Measurements from ENCODE around the gene MIS18A.
"Not testable (repeated sequence)": the region's sequence is repeated elsewhere in the genome, so short reads cannot be mapped to it uniquely, and the experiment has no call there.

MIS18A gene, protein sequence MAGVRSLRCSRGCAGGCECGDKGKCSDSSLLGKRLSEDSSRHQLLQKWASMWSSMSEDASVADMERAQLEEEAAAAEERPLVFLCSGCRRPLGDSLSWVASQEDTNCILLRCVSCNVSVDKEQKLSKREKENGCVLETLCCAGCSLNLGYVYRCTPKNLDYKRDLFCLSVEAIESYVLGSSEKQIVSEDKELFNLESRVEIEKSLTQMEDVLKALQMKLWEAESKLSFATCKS

DNA sequence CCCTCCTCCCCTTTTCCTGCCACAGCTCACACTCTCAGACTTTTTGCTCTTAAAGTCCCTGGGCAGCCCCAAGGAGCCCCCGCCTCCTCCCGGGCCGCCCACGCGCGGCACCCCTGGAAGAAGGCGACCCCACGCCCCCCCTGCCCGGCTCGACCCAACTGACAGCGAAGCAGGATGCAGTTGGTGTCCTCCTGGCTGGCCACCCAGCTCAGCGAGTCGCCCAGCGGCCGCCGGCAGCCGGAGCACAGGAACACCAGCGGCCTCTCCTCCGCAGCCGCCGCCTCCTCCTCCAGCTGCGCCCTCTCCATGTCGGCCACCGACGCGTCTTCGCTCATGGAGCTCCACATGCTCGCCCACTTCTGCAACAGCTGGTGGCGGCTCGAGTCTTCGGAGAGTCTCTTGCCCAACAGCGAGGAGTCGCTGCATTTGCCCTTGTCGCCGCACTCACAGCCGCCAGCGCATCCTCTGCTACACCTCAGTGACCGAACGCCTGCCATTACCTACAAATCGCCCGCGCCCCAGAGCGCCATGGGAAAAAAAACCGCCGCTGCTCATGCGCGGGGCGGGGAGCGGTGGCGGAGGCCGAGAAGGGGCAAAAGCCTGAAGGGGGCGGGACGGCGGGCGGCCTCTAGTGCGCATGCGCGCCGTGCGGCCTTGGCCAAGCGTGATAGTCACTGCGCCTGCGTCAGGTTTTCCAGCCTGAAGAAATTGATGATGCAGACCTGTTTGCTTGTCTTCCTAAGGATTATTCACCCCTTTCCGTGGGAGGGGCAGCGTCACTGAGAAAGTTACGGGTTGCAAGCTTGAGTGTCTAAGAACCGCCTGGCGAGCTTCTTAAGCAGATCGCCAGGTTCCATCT lies at the start of gene MIS18A:
Gene MIS18A (minus strand): TSS at position 532 of the 859 bp plus-strand sequence. CDS start 35 bp downstream, at position 497.
- peak; percentile 96 for DNase-seq

DNA sequence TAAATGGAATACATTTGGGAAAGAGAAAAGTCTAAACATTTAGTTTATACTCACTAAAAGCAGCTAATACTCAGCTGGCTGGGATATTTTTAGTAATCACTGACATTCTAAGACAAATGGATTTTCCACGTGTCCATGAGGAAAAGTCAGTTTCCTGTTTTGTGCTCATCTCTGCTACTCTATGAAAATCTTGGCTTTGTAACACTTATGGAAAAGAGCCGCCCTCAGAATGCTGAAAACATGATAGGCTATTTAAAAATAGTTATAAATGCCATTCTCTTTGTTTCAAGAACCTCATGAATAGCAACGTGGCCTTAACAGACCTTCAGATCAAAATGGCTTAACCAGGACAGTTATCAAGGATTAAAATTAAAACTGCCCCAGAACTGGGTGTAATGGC lies 49.7 kb upstream of the MIS18A start:
- no peak for DNase-seq

DNA sequence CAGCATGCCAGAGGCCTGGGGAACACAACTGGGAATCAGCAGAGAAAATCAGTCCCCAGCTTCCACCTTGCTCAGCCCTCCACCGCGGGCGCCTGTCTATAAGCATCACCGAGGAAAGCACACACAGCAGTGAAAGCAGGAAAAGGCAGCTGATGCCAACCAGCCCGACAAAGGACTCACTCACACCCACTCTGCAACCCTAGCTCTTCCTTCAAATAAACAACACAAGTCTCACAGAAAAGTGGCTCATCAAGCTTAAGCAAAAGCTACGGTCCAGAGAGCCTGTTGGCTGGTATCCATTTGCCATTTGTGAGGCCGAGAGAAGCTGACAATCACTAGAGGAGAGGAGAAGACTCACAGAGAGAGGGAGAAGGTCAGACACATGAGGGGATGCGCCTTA lies 46.9 kb upstream of the MIS18A start:
- no peak for DNase-seq

DNA sequence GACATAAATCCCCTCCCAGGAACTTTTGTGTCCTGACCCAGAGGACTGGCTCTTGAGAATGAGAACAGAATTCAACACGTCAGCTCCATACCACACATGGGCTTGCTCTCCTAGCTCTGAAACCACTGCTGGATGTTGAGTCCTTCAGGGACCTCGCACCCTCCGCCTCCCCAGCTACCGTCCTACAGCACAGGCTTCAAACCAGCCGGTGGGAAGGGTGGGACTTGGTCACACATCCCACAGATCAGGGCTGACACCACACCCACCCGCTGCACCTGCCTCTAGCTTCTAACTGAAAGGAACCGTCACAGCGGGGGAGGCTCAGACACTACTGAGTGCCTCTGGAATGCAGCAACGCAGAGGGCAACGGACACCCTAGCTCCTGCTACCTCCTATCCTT lies 43.8 kb upstream of the MIS18A start:
- no peak for DNase-seq

DNA sequence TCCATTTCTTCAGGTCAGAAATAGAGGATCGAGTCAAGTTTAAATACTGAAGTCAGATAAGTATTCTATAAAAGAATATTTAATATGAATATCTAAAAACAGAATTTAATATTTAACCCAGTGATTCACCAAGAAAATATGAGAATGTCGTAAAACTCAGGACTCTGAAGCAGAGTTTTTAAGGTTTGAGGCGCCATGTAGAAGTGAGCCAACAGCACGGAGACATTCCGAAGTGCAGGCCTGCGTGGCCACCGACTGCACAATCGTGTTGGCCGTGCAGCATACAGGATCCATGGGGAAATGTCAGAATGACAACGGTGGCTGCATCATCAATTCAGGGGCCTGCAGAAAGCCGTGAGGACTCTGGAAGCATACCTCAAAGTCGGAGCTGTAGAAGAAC lies 43.3 kb upstream of the MIS18A start:
- DNase-seq = no peak

DNA sequence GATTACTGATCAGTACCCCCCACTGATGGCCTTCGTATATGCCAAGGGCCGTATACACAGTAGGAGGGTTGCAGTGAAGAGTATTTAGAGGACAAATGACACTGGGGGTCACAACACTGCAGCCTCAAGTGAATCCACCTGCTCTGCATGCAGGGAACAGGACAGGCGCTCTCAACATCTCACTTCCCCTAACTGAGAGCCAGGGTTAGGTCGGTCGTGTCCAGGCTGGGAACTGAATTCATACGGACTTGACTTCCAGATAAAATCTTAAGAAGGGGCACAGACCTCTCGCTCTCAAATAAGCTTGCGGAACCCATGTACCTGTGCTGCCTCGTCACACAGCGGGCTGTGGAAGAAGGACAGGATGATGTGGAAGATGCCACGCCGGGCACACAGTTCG lies 42.6 kb upstream of the MIS18A start:
- no peak for DNase-seq

DNA sequence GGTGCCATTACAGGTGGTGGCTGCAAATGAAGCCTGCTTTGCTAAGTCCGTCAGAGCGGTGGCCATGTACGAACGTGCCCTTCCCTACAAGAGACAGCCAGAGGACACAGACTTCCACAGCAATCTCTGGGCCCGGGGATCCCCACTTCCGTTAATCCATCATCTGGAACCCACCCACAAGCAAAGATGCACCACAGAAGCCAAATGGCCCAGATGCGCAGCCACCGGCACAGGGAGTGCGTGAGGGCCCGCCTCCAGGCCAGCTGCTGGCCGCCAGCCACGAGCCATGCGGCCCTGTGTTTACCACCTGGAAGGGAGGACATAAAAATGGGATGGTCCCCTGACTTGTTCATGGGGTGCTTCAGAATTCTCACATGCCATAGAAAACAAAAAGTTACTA lies 41.9 kb upstream of the MIS18A start:
- DNase-seq = no peak

DNA sequence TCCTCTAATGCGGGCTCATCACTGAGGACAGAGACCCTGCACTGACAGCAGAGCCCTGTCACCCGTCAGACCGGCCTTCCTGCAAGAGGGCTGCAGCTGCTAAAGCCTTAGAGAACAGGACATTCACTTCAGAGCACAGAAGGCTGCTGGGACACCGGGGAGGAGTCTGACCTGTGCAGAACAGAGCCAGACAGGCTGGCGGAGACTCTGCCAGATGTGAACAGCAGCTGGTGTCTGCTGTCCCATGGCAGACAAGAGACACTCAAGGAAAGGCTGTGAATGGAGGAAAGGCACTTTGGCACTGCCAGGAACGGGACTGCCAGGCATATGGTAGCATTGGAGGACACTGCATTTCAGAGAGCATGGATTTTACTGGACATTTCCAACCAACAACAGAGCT lies 41.2 kb upstream of the MIS18A start:
- DNase-seq = no peak

DNA sequence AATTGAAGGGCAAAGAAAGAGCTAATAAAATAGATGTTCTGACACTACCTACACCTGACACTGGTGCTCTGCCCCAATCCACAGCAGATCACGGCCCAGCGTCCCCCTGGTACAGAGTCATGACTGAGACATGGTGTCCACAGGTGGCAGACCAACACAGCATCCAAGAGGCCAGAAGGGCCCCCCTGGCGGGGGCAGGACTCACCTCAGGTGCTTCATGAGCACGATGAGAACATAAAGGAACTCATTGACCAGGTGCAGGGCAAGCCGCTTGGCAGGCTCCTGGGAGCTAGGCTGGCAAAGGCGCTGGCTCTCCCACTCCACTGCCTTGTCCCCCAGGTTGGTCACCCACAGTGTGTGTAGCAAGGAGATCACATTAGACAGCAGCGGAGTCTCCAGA lies 40.2 kb upstream of the MIS18A start:
- no peak for DNase-seq

DNA sequence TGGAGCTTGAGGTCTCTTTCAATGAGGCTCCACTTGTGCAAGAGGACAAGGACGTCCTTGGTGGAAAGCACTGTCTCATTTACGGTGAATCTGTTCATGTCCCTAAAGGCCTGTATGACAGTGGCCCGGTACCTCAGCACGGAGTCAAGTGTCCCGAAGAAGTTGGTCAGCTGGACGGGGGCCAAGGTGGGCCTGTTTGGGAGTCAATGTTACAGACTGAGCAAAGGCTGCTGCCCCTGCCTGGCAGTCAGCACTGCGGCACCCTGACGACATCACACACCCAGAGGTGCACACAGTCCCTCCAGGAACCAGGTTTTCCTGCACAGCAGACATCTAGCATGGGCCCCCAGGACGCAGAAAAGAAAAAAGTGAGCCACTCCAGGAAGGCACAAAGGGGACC lies 38.9 kb upstream of the MIS18A start:
- no peak for DNase-seq

DNA sequence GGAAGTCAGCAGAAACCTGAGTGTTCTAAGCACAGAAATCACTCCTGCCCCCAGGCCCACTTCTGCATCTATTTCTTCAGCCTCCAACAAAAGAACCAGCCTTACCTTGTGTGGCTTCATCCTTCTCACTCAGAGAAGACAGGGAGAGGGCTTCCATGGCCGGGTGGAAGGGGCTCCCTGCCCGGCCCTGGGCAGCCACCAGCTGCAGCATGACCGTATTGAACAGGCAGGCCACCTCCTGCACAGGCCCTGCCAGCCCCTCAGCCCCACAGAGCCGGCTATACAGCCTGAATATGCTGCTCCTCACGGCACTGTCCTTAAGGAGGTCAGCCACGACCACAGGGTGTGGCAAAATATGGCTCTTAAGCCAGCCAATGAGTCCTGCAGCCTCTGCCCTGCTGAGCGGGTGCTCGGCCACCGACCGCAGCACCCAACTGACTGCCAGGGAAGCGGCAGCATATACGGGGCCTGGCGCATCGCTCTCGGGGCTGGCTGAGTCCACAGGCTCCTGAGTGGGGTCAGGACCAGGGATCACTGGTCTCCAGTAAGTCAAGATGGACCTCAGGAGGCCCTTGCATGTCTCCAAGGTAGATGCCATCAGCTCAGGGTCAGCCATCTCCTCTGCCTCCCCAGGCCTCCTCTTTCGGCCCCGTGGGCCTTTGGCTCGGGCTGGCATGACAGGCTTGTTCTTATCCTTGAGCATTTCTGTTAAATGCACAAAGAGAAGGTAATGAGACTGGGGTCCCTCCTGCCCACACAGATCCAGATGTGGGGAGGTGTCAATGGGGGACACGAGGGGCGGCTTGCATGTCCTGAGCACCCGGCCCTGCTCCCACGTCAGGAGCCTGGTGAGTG lies 37.7 kb upstream of the MIS18A start:
- no peak for DNase-seq

DNA sequence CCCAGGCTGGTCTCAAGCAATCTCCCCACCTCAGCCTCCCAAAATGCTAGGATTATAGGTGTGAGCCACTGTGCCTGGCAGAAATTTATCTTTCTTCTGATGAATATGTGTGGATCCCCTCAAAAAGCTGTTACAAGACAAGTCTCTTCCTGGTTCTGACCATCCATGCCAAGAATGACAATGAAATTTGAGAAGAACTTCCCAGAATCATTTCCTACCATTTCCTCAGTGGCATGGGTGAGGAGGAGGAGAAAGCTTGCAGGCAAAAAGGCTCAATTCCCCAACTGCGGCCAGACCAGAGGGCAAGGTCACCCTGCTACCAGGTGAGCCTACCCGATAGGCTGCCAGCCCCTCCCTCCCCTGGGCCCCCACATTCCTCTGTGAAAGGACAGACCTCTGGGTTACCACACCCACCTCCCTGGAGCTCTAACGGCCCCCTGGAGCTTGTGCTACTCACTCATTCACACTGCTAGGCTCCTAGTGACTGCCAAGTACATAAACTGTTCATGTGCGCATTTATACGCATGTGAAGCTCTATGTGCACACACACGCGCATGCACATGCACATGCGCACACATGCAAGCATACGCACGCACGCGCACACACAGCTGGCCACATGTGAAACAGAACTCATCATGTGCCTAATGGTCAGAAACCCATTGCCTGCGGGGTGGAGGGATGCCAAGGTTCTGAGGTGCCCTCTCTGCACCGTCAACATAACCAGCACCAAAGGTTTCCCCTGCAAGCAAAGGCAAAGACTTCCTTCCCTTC lies 36.8 kb upstream of the MIS18A start:
- no peak for DNase-seq

DNA sequence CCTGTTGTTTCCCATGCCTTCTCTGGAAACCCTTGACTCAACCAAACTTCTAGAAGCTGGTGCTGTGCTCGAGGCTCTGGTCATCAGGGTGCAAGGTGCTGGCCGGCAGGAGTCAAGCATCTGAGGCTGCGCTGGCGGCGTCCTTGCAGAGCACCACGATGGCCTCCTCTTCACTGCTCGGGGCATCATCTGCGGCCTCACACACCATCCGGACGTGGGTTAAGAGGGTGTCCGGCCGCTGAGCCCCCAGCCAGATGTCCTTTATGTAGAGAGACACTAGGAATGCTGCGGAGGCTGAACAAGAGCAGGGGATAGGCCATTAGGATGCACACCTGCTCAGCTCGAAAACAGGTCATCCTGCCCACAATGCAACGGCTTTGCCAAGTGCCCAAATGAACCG lies 36.0 kb upstream of the MIS18A start:
- DNase-seq = no peak

DNA sequence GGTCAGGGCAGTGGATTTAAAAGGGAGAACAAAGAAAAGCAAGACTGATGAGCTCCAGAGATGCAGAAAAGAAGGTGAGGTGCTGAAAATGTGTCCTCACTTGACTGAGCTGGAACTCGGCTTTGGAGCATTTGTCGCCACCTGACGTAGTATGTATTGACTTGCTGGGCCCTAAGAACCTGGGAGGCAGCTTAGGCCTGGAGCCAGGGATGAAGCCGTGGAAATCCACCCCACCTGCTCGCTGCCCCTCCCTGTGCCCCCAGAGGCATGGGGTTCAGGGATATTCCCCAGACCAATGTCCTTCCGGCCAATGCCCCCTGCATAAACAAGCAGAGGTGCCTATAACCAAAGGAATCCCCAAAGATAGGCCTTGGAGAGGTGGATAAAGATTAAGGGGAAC lies 34.1 kb upstream of the MIS18A start:
- DNase-seq = no peak

DNA sequence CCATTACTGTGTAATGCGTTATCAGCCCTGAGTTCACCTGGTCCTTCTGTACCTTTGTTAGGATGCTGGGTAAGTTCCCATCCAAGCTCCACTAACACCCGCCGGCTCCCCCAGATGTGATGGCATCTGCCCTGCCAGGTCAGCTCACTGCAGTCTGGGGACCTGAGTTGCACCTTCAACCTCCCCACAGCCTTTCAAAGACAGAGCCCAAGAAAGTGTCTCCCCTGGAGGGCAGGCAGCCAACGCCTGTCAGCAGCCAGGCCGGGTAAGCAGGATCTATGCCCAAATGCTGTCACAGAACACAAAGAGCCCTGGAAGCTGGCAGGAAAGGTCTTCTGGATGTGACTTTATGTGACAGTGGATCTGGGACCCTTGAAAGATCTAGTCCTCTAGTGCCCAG lies 33.5 kb upstream of the MIS18A start:
- no peak for DNase-seq

DNA sequence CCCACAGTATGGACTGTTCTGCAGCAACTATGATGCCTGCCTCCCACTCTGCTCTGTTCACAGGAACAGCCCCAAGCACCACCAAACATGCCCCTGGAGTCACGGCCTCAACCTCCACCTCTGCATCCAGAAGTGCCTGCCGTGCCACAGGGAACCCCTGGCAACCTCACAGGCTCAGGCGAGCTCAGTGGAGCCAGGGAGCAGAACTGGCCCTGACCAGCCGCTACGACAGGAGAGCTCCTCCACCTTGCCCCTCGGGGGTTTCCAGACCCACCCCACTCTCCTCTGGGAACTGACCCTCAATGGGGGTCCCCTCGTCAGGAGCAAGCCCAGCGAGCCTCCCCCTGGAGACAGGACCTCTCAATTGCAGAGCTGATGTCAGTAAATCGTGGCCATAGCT lies 32.8 kb upstream of the MIS18A start:
- DNase-seq = no peak

DNA sequence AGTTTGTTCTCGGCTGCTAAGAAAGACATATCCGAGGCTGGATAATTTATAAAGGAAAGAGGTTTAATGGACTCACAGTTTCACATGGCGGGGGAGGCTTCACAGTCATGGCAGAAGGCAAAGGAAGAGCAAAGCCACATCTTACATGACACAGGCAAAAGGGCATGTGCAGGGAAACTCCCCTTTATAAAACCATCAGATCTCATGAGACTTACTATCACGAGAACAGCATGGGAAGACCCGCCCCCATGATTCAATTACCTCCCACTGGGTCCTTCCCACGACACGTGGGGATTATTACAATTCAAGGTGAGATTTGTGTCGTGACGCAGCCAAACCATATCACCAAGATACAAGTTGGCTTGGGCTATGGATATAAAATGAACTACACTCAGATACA lies 32.1 kb upstream of the MIS18A start:
- not testable (repeated sequence) for DNase-seq

DNA sequence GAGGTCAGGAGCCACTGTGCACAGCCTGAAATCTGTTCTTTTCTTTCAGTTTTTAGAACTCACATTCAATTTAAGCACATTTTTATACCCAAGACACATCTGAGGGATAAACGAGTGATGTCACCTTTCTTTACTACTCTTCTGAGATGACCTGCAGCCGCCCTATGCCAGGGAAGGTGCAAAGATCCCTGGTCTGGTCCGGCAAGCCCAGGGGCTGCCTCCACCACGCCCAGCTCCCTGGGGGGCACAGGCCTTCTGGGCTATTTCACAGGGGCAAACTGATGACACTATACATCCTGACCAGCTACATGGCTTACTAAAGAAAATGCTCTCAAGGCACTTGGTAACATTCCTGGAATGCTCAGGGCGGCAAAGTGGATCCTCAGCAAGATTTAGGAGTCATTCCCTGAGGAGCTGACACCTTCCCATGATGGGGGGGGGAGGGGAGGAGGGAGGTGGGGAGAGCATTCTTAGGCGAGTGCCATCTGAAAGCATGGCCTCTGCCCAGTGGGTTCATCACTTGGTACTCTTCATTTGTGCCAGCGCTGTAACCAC lies 31.1 kb upstream of the MIS18A start:
- no peak for DNase-seq

DNA sequence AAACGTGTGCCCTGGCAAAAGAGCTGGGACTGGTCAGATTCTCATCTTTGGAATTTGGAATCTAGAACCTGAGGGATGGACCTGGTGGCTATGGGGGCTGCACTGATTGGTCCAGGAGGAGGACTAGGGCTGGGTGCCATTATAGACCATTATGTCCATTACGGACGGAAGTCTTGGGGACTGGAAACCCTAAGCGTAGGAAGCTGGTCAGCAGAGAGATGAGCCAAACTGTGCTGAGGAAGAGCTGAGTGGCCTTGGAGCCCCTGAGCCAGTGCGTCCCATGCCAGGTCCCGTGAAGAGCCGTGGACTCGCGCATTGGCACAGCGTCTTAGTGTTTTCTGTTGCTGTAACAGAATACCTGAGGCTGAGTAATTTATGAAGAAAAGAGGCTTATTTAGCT lies 29.8 kb upstream of the MIS18A start:
- no peak for DNase-seq

DNA sequence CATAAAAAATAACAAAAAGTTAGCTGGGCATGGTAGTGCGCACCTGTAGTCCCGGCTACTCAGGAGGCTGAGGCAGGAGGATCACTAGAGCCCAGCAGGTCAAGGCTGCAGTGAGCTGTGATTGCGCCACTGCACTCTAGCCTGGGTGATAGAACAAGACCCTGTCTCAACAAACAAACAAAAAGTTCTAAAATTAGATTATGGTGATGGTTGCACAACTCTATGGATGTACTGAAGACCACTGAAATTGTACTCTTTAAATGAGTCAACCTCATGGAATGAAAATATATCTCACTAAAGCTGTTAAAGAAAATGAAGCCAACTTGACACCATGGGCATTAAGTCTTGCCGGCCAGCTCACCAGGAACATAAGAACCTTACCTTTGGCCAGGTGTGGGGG lies 28.9 kb upstream of the MIS18A start:
- DNase-seq = no peak

DNA sequence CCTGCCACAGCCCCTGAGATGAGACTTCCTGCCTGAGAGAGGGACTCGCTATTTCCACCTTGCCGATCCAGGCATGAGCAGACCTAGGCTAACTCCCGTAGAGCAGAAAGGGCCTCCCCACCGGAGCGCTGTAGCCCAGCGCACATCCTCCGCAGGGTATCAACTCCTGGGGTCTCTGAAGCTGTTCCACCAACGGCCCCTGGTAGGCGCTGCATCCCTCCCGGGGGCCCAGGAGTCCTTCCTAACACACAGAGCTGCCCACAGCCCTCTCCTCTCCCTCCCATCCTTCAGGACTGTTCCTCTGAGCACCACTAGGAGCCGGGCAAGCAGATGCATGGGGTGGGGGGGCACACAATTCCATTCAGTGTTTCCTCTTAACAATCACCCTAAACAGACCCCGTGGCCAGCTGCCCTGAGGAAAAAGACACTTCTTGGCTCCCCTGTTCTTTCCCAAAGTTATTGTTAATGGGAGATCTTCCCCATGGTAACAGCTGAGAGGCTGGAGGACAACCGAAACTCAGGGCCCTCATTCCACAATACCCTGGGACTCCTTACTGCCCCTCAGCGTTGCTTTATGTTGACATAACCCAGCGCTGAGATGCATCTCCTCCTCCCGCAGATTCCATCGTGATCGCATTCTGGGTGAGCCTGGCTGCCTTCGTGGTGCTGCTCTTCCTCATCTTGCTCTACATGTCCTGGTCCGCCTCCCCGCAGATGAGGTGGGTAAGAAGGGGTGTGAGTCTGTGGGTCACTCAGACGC lies 27.4 kb upstream of the MIS18A start:
- DNase-seq = no peak

DNA sequence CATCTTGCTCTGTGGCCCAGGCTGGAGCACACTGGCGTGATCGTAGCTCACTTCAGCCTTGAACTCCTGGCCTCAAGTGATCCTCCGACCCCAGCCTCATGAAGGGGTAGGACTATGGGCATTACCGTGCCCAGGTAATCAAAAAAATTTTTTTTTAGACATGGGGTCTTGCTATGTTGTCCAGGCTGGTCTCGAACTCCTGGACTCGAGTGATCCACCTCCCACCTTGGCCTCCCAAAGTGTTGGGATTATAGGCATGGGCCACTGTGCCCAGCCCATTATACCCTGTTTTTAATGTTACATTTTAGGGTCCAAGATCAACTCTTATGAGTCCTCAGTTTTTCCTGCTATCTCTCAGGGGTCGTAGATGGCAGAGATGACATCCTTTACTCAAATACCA lies 26.1 kb upstream of the MIS18A start:
- DNase-seq = no peak

All from NCI-H1105 treated with DMSO at 0.1 percent for 48 hours (cell line).